ENCODE data around the gene PHC3.

DNA sequence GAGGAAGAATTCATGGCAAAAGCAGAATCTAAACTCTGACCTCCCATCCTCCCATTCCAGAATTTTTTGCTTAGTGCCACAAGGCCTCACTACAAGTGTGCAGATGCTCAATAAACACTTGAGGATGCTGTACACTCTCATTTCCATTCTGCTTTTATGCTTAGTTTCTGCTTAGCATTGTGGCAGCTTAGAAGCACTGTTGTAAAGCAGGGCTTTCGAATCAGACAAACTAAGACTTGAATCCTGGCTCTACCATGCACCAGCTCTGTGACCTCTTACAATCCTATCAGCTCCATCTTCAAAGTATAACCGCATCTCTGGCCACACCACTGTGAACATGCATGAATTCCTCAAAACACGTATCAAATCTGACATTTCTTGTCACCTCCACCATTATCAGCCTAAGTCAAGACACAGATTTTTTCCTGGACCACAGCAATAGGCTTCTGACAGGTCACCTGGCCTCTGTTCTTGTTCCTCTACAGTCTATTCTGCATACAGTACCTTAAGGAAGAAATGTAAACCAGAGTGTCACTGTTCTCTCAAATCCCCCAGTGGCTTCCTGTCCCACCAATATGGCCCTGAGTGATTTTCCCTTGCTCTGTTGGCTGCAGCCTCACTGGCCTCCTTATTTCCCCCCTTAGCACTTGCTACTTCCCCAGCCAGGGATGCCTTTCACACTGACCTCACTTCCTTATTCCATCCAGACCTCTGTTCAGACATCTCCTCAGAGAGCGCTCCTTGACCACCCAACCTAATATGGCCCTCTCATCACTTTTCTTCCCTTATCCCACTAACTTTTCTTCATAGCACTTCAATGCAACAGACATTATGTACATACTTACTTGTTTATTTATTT lies 8.1 kb upstream of the PHC3 start:
- TF ChIP-seq CEBPB (IDR thresholded peaks at IDR 0.05) (no peak), KDM1A (IDR thresholded peaks at IDR 0.05; ENCODE audit: low read depth) (no peak)

Measured in A549 (cell line).